ENCODE measurements around the gene CFAP97D1.
A peak's percentile ranks its signal among the peaks of the same experiment; 100 is the strongest.

CFAP97D1 gene

GRCh38 chr17:43759836-43760235 lies 20.4 kb upstream of the CFAP97D1 start:
- H3K36me3 ChIP-seq (ENCODE audit: insufficient read depth, low read length), result no peaks in the 10 kb centered on the region
- no peak overlapping the region for H3K4me3 ChIP-seq
- no peak for TF ChIP-seq POLR2AphosphoS5 (IDR thresholded peaks at IDR 0.05; ENCODE audit: borderline replicate concordance, low read depth, low read length)
- no peak for TF ChIP-seq EZH2 (IDR thresholded peaks at IDR 0.05)
- no peak for TF ChIP-seq FOXP2 (optimal IDR thresholded peaks at IDR 0.05; ENCODE audit: control extremely low read depth, extremely low read length, insufficient read depth)
- no peak for DNase-seq (ENCODE audit: low read depth, low spot score)
- H3K9ac ChIP-seq (ENCODE audit: insufficient read length), result no peak overlapping the region
- no peak overlapping the region for H3K27ac ChIP-seq
- no peaks in the 10 kb centered on the region for H3K9me3 ChIP-seq (ENCODE audit: low read depth, low read length)

- Histone ChIP-seq H3K9me3 (ENCODE audit: low read depth, low read length) (no peaks in the 10 kb centered on the region), H3K36me3 (ENCODE audit: insufficient read depth, low read length) (no peaks in the 10 kb centered on the region), H3K27ac (no peak overlapping the region), H3K4me3 (no peak overlapping the region), H3K9ac (ENCODE audit: insufficient read length) (no peak overlapping the region)
- TF ChIP-seq EZH2 (IDR thresholded peaks at IDR 0.05), result no peak
- peak; percentile 56 for DNase-seq (ENCODE audit: low read depth, low spot score)
Measured at GRCh38 chr17:43760254-43760852, 19.9 kb upstream of the CFAP97D1 start.

GRCh38 chr17:43766413-43767052 lies 13.7 kb upstream of the CFAP97D1 start:
- H3K36me3 ChIP-seq (ENCODE audit: insufficient read depth, low read length), result peaks cover 3% of the 10 kb centered on the region; the same call in 1 of the 2 replicates
- no peaks in the 10 kb centered on the region for H3K9me3 ChIP-seq (ENCODE audit: low read depth, low read length)
- H3K9ac ChIP-seq (ENCODE audit: insufficient read length), result no peak overlapping the region
- TF ChIP-seq FOXP2 (optimal IDR thresholded peaks at IDR 0.05; ENCODE audit: control extremely low read depth, extremely low read length, insufficient read depth), result no peak
- TF ChIP-seq EZH2 (IDR thresholded peaks at IDR 0.05), result no peak
- TF ChIP-seq POLR2AphosphoS5 (IDR thresholded peaks at IDR 0.05; ENCODE audit: borderline replicate concordance, low read depth, low read length), result no peak
- DNase-seq (ENCODE audit: low read depth, low spot score), result no peak
- H3K4me3 ChIP-seq, result no peak overlapping the region
- no peak overlapping the region for H3K27ac ChIP-seq

- no peak overlapping the region for H3K27ac ChIP-seq
- no peak for DNase-seq (ENCODE audit: low read depth, low spot score)
- TF ChIP-seq POLR2AphosphoS5 (IDR thresholded peaks at IDR 0.05; ENCODE audit: borderline replicate concordance, low read depth, low read length) (no peak), FOXP2 (optimal IDR thresholded peaks at IDR 0.05; ENCODE audit: control extremely low read depth, extremely low read length, insufficient read depth) (no peak), EZH2 (IDR thresholded peaks at IDR 0.05) (no peak)
- H3K4me3 ChIP-seq, result no peak overlapping the region
- H3K36me3 ChIP-seq (ENCODE audit: insufficient read depth, low read length), result peaks cover 5% of the 10 kb centered on the region; the same call in 1 of the 2 replicates
- H3K9me3 ChIP-seq (ENCODE audit: low read depth, low read length), result no peaks in the 10 kb centered on the region
- H3K9ac ChIP-seq (ENCODE audit: insufficient read length), result no peak overlapping the region
Measured at GRCh38 chr17:43767053-43767712, 13.1 kb upstream of the CFAP97D1 start.

GRCh38 chr17:43767713-43768059 lies 12.5 kb upstream of the CFAP97D1 start:
- peaks cover 9% of the 10 kb centered on the region; the same call in 1 of the 2 replicates for H3K36me3 ChIP-seq (ENCODE audit: insufficient read depth, low read length)
- H3K9me3 ChIP-seq (ENCODE audit: low read depth, low read length), result no peaks in the 10 kb centered on the region
- H3K27ac ChIP-seq, result no peak overlapping the region
- H3K4me3 ChIP-seq, result no peak overlapping the region
- no peak for DNase-seq (ENCODE audit: low read depth, low spot score)
- H3K9ac ChIP-seq (ENCODE audit: insufficient read length), result no peak overlapping the region
- TF ChIP-seq EZH2 (IDR thresholded peaks at IDR 0.05) (no peak), POLR2AphosphoS5 (IDR thresholded peaks at IDR 0.05; ENCODE audit: borderline replicate concordance, low read depth, low read length) (no peak), FOXP2 (optimal IDR thresholded peaks at IDR 0.05; ENCODE audit: control extremely low read depth, extremely low read length, insufficient read depth) (no peak)

- Histone ChIP-seq H3K36me3 (ENCODE audit: insufficient read depth, low read length) (peaks cover 15% of the 10 kb centered on the region; the same call in 1 of the 2 replicates), H3K9me3 (ENCODE audit: low read depth, low read length) (no peaks in the 10 kb centered on the region), H3K4me3 (no peak overlapping the region), H3K9ac (ENCODE audit: insufficient read length) (no peak overlapping the region), H3K27ac (no peak overlapping the region)
- TF ChIP-seq FOXP2 (optimal IDR thresholded peaks at IDR 0.05; ENCODE audit: control extremely low read depth, extremely low read length, insufficient read depth), result no peak
- no peak for DNase-seq (ENCODE audit: low read depth, low spot score)
Measured at GRCh38 chr17:43768382-43768781, 11.9 kb upstream of the CFAP97D1 start.

GRCh38 chr17:43768943-43769342 lies 11.3 kb upstream of the CFAP97D1 start:
- Histone ChIP-seq H3K36me3 (ENCODE audit: insufficient read depth, low read length) (peaks cover 15% of the 10 kb centered on the region; the same call in 1 of the 2 replicates), H3K9me3 (ENCODE audit: low read depth, low read length) (no peaks in the 10 kb centered on the region), H3K4me3 (no peak overlapping the region), H3K9ac (ENCODE audit: insufficient read length) (no peak overlapping the region), H3K27ac (no peak overlapping the region)
- TF ChIP-seq POLR2AphosphoS5 (IDR thresholded peaks at IDR 0.05; ENCODE audit: borderline replicate concordance, low read depth, low read length) (no peak), EZH2 (IDR thresholded peaks at IDR 0.05) (no peak), FOXP2 (optimal IDR thresholded peaks at IDR 0.05; ENCODE audit: control extremely low read depth, extremely low read length, insufficient read depth) (no peak)
- no peak for DNase-seq (ENCODE audit: low read depth, low spot score)

DNA sequence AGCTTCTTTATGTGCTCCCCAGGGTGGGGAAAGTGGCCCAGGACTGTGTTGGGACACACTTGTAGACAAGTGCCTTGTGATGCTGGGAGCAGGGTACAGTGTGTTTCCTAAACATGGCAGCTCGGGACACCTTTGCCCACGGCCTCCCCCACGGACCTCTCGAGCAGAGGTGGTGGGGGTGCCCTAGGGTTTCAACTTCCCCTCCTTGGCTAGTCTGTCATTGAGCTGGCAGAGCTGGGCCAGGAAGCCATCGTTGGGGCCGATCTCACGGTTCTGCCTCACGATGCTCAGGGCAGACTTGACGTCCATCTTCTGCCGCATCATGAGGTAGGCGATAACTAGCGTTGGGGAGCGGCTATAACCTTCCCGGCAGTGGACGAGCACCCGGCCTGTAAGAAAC lies 10.8 kb upstream of the CFAP97D1 start:
- Histone ChIP-seq H3K27ac (no peak overlapping the region), H3K4me3 (no peak overlapping the region), H3K9me3 (ENCODE audit: low read depth, low read length) (no peaks in the 10 kb centered on the region), H3K9ac (ENCODE audit: insufficient read length) (no peak overlapping the region), H3K36me3 (ENCODE audit: insufficient read depth, low read length) (peaks cover 19% of the 10 kb centered on the region; the same call in 1 of the 2 replicates)
- no peak for DNase-seq (ENCODE audit: low read depth, low spot score)
- TF ChIP-seq POLR2AphosphoS5 (IDR thresholded peaks at IDR 0.05; ENCODE audit: borderline replicate concordance, low read depth, low read length), result no peak
- TF ChIP-seq FOXP2 (optimal IDR thresholded peaks at IDR 0.05; ENCODE audit: control extremely low read depth, extremely low read length, insufficient read depth), result no peak
- TF ChIP-seq EZH2 (IDR thresholded peaks at IDR 0.05), result no peak

Data from SK-N-MC (cell line).